GM12878 (cell line): Measurements from ENCODE around the gene SNRPE.
A peak's percentile ranks its signal among the peaks of the same experiment; 100 is the strongest.

Source experiments
- CTCF ChIP-seq, 3 experiments: IDR thresholded peaks in 2 of 3; conservative IDR thresholded peaks in 1 of 3; 2 replicates each; pipeline ENCODE4 v1.5.1; 2011; ENCODE audit warnings: low read depth in 3 of 3, low read length in 3 of 3, mild to moderate bottlenecking in 3 of 3, control low read depth in 2 of 3, moderate library complexity in 2 of 3, inconsistent platforms in 1 of 3, mixed read lengths in 1 of 3; ENCODE audit not compliant: control insufficient read depth in 2 of 3, insufficient read depth in 1 of 3; ENCODE audit errors: extremely low read depth in 1 of 3
- CUX1 ChIP-seq: IDR thresholded peaks from 2 replicates; pipeline ENCODE4 v1.6.1; 2012; ENCODE audit warnings: improper control_type of control experiment, low read depth, low read length; ENCODE audit not compliant: insufficient replicate concordance
- ESRRA ChIP-seq: IDR thresholded peaks from 2 replicates; pipeline ENCODE4 v1.6.1; 2012; ENCODE audit warnings: mild to moderate bottlenecking, low read length, improper control_type of control experiment
- EZH2 ChIP-seq: IDR thresholded peaks from 2 replicates; pipeline ENCODE4 v1.6.1; 2012; ENCODE audit warnings: low read depth, mild to moderate bottlenecking, control low read depth, inconsistent platforms, low read length, borderline replicate concordance; ENCODE audit not compliant: control insufficient read depth
- FOXM1 ChIP-seq: IDR thresholded peaks from 2 replicates; pipeline ENCODE4 v1.6.1; 2012; ENCODE audit warnings: low read depth, mild to moderate bottlenecking, inconsistent platforms, low read length, moderate library complexity
- GATAD2B ChIP-seq: fragments of 450-650 bp; conservative IDR thresholded peaks from 2 replicates; pipeline ENCODE4 v1.6.1; 2017; ENCODE audit warnings: low read depth, mild to moderate bottlenecking, moderate library complexity
- MEF2A ChIP-seq: IDR thresholded peaks from 2 replicates; pipeline ENCODE4 v1.6.1; 2011; ENCODE audit warnings: low read depth, mild to moderate bottlenecking, low read length, moderate library complexity; ENCODE audit not compliant: insufficient read depth
- NFXL1 ChIP-seq: fragments of 450-650 bp; IDR thresholded peaks from 2 replicates; pipeline ENCODE4 v1.6.1; 2017; ENCODE audit warnings: antibody characterized with exemption, mild to moderate bottlenecking, borderline replicate concordance
- SIN3A ChIP-seq: IDR thresholded peaks from 2 replicates; pipeline ENCODE4 v1.6.1; 2012; ENCODE audit warnings: low read depth, low read length, improper control_type of control experiment
- SMC3 ChIP-seq: IDR thresholded peaks from 2 replicates; pipeline ENCODE4 v1.6.1; 2011; ENCODE audit warnings: low read length, improper control_type of control experiment, borderline replicate concordance
- SP1 ChIP-seq: IDR thresholded peaks from one replicate; pipeline ENCODE4 v1.6.1; 2011; ENCODE audit warnings: low read depth, low read length
- ZBTB4 ChIP-seq: fragments of 450-650 bp; formaldehyde crosslinking; IDR thresholded peaks from 2 replicates; pipeline ENCODE4 v1.4.0; 2022; ENCODE audit warnings: mild to moderate bottlenecking, moderate library complexity
- ZNF592 ChIP-seq: fragments of 450-650 bp; IDR thresholded peaks from 2 replicates; pipeline ENCODE4 v1.6.1; 2017; ENCODE audit warnings: mild to moderate bottlenecking, moderate library complexity
- ZNF687 ChIP-seq: fragments of 450-650 bp; IDR thresholded peaks from 2 replicates; pipeline ENCODE4 v1.6.1; 2017; ENCODE audit warnings: mild to moderate bottlenecking, moderate library complexity

- peak; percentile 81 for TF ChIP-seq SMC3
- TF ChIP-seq FOXM1 = peak; percentile 59
- TF ChIP-seq ESRRA = peak; percentile 82
- TF ChIP-seq CTCF (IDR thresholded peaks at IDR 0.05 in 2 of 3, conservative IDR thresholded peaks at IDR 0.05 in 1 of 3; ENCODE audit: control insufficient read depth in 2 of 3, extremely low read depth in 1 of 3, insufficient read depth in 1 of 3, low read depth in 3 of 3, low read length in 3 of 3) = peak; percentile 94 to 96 (median 94)
- no peak for TF ChIP-seq ZNF592
- TF ChIP-seq SIN3A = peak; percentile 93
- TF ChIP-seq NFXL1 = no peak
- 0 out of 2 replicates have a peak, but pooled peaks have one; percentile 23 for TF ChIP-seq MEF2A
- 0 out of 2 replicates have a peak, but pooled peaks have one; percentile 6 for TF ChIP-seq ZBTB4
- peak; percentile 90 for TF ChIP-seq ZNF687
- no peak for TF ChIP-seq CUX1
- peak; percentile 69 for TF ChIP-seq GATAD2B
- TF ChIP-seq SP1 = no peak
- TF ChIP-seq EZH2 = no peak
Observed at GRCh38 chr1:203861379-203862184, at the start of gene SNRPE.
